GM21515 (cell line): ENCODE data around the gene SLC25A26.

Experiments
- ATAC-seq: cut with Tn5 transposase; IDR thresholded peaks from one replicate; pipeline ENCODE4 v1.9.1; 2021; ENCODE audit not compliant: unreplicated experiment

The SLC25A26 gene

DNA sequence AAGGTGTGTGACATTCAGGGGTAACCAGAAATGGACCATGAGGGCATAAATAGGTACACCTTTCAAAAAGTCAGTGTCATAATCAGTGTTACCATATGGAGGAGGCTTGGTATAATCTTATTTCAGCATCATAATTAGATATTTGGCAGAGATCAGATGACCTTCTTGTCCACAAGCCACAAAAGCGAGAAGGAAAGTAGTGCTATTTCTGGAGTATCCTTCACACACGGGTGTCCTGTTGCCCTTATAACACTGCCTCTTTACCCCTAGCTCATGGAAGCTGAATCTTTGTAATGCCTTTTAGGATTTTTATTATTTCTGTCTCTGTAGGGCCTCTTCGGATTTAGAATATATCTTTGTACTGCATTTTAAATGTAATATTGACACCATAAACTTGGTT lies 147.2 kb downstream of the SLC25A26 start:
- ATAC-seq = no peak

- ATAC-seq = no peak
These were observed 149.4 kb downstream of the SLC25A26 start for GRCh38 chr3:66370179-66370578.

GRCh38 chr3:66371432-66371831 lies 150.6 kb downstream of the SLC25A26 start:
- no peak for ATAC-seq

- no peak for ATAC-seq
These were observed 152.0 kb downstream of the SLC25A26 start for GRCh38 chr3:66372681-66373350.

- ATAC-seq = no peak
These were observed 155.8 kb downstream of the SLC25A26 start for GRCh38 chr3:66376568-66376967.

DNA sequence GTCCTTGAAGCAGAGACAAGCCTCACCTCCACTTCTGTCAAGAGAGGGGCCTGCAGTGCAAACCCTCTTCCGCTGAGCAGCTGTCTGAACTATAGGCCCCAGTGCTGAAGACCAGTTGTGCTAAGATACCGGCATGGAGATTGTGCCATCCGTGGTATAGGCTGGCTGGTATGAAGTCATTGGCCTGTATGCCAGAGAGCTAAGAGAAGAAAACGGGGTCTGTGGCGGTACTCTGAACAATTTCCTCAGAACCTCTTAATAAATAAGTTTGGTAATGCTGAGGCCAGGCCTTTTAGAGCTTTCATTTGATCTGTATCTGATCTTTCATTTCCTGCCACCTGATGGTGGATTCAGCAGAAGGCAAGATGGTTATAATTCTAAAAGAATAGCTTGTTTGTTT lies 157.0 kb downstream of the SLC25A26 start:
- ATAC-seq = no peak

GRCh38 chr3:66378256-66378655 lies 157.5 kb downstream of the SLC25A26 start:
- ATAC-seq = no peak

GRCh38 chr3:66379565-66379964 lies 158.8 kb downstream of the SLC25A26 start:
- no peak for ATAC-seq

GRCh38 chr3:66380200-66380932 lies 159.6 kb downstream of the SLC25A26 start:
- ATAC-seq = no peak

DNA sequence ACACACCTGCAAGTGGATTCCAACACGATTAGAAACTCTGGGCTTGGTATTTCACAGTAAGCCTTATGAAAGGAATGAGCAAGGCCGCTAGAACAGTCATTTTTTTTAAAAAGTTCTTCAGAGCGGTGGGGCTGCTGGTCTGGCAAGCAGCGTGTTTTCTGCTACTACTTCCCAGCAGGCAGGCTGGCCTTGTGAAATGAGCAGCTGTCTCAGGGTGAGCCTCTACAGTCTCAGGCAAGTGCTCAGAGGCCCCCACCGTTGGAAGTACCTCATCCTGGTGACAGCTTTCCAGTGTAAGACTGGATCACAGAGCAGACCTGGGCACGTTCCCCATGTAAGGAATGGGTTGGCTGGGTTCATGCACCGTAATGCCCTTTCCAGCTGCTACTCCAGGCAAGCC lies 160.8 kb downstream of the SLC25A26 start:
- no peak for ATAC-seq

DNA sequence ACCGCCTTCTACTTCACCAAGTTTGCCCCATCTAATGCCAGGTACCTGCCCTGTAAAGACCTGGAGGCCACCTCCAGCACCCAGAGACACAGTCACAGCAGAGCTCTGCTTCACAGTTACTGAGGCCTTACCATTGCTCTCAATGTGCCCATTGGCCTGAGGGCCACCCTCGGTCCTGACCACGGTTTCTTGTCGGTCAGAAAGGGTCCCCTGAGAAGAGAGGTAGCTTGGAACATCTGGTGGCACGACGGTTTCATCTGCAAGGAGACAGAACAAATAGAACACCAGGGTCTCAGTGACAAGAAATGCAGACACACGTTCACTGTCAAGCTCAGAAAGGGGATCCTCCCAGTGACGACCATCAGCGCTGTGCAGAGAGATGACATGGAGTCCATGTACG lies 161.3 kb downstream of the SLC25A26 start:
- ATAC-seq = no peak

- ATAC-seq = no peak
These were observed 162.2 kb downstream of the SLC25A26 start for GRCh38 chr3:66383023-66383422.

DNA sequence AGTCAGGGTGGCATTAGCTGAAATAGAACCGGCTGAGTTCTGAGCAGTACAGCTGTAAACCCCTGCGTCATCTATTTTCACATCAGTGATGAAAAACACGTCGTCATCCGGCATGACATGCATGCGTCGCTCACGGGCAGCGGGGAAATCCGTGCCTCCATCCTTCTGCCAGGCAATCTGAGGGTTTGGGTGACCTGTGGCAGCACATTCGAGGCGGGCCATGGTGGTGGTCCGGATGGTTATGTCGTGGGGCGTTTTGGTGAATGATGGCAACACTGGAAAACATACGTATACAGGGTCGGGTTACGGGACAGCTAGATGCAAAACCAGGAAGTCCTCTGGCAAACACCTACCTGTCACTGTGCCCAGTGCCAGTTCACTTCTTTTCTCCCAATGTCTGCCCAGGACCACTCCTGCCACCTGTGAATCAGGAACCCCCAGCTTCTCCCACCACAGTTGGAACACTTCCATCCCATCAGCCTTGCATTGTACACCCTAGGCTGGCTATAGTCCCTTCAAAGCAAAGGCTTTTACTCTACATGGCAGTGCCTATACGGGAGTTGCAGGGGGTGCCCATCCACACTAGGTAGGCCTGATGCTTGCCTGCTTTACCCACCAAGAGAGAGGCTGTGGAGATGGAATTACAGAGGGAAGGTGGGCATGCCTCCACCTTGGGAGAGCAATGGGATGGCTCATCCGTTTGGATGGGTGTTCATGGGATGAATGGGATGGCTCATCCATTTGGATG lies 163.4 kb downstream of the SLC25A26 start:
- ATAC-seq = no peak

DNA sequence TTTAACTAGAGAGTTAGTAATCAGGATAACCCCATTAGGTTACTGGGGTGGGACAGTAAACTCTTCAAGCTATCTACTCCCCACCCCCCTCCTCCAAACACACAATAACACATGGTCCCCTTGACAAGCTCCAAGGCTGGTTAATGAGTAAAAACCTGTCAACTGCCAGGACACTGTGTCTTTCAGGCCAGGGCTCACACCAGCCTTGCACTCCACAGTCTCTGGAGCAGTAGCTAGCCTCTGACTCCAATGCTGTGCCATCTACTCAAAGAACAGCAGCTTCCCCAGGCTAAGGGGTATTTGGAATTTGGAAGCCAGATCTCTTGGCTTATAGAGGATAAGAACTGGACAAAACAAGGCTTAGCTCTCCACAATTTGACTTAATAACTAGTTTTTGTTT lies 164.3 kb downstream of the SLC25A26 start:
- ATAC-seq = no peak

DNA sequence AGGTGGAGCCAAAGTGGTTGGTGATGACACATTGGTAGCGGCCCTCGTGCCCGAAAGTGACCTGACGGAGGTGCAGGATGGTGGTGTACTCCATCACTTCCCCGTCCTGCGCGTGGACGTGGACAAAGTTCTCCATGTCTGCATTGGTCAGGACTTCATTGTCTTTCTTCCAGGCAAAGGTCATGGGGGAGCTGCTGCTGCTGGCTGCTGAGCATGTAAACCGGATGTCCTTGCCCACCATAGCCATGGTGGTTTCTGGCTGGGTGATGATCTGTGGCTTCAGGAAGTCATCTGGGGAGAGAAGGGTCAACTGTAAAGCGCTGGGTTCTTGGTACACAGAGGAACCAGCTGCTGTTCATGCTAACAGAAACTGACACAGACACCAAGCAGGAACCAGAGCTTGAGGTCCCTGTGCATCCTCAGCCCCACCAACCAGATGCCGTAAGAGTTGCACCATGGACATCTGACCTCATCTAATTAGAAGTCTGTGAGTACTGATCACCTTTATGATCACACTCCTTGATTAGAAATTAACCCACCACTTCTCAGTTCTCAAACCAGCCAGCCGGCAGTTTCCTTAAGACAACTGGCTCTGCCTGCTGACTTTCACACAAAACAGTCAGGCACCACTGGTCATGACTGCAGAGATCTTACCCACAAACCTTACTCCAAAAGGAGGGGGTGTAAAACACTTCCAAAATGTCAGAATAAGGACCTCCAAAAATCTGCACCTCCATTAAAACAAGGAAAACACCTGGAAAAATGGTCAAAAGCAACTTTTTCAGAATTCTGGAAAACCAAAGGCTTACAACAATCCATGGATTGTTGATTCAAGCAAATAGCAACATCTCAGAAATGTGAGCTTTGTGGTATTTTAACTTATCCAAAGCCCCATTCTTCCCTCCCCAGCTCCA lies 165.5 kb downstream of the SLC25A26 start:
- peak; percentile 85 for ATAC-seq

DNA sequence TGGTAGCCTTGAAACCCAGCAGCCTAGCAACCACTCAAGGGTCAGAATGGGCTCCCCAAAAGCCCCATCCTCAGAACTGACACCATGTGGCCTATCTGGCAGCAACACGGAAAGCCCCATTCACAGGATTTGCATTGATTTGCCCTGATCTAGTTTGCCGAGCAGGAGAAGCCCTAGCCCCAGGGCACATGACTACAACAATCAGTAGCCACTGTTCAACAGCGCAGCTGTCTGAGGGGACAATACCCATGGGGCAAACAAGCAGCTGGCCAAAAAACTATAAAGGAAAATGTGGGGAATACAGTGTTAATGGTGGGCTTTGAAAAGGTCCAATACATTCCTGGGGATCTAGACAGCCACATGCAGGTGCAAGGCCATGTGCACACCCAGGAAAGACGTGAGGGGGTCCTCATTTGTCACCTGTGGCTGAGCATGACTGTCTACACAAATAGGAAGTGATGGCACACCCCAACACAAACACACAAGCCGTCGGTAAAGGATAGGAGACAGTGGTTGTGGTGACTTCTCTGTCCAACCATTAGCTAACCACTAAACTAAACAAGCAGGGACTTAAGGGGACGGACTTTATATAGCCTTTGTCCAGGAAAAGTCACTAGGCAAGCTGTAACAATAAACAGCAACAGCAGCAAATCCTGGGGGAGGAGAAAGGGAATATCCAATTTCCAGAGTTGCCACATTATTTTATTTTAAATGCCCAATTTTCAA lies 166.3 kb downstream of the SLC25A26 start:
- ATAC-seq = peak; percentile 41

DNA sequence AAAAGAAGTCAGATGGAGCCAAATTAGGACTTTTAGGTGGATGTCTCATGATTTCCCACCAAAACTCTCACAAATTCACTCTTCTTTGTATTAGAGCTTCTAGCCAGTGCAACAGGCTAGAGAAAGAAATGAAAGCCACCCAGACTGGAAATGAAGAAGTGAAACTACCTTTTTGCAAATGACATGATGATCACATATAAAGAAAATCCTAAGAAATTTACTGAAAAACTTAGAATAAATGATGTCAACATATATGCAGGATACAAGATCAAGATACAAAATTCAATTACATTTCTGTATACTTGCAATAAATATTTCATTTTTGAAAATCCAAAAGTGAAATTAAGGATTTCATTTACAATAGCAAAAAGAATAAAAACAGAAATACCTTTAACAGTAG lies 169.2 kb downstream of the SLC25A26 start:
- ATAC-seq = peak; percentile 34

- no peak for ATAC-seq
These were observed 171.7 kb downstream of the SLC25A26 start for GRCh38 chr3:66392512-66392911.

DNA sequence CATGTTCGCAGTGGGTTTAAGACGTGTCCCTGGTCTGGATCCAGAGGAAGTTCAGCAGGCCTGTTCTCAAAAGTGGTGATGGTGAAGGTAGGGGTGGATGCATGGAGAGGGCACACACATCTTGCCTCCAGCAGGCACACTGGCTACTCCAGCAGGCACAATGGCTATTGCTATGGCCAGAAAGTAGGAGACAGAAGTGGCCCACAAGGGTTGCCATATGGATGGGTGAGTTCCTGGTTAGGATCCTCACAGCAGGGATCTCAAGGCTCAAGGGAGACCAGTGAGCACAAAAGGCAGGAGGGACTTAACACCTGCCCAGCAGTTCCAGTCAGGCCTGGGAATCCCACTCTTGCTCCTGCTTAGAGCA lies 172.1 kb downstream of the SLC25A26 start:
- ATAC-seq = no peak

GRCh38 chr3:66393333-66394005 lies 172.7 kb downstream of the SLC25A26 start:
- peak; percentile 14 for ATAC-seq
